H4 (cell line): Measurements from ENCODE around the gene TTC21A. TPM values are rescaled to one million over a fixed set of nuclear protein-coding genes. Genes with fewer than 3 reads are reported as not detected.

Experiments used
- DNase-seq: peaks from one replicate; pipeline ENCODE4 v3.0.0-alpha.2; 2015; ENCODE audit warnings: low spot score
- total RNA-seq: library from RNA; depleted of rRNA; stranded (reverse); fragments of >200 nt; shearing (Covaris generic); gene quantifications from 2 replicates; pipeline ENCODE4 v1.2.3, GENCODE V29; 2014

TTC21A gene
- total RNA-seq, 1 experiment from 2014 or later: 0.35 TPM

DNA sequence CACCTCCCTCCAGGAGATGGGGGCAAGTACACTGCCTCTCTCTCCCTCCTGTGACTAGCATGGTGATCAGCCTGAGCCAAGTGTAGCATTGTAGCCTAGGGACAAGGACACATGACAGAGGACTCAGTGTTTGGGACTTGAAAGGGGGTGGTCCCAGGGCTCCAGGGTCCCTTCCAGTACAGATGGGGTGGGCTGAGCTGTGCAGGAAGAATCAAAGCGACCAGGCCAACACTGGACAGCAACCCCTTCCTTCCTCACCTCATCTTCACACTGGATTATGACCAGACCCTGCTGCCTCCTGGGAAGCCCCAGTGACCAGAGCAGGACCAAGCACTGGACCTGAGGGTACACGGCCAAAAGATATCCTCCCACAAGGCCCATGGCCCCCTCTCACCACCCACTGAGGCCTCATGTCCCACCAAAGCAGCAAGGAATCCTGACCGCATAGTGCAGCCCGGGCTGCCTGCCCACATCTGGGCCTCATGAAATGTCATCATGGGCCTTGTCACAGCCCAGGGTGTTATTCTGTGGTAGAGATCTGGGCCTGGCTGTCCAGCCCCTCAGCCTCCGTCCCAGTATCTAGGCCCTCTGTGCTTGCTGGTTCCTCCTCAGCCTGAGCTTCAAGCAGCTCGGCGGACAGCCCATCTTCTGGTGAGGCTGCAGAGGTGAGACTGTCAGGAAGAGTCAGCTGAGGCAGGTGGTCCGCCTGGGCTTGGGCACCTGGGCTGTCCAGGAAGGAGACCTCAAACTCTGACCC, 9.6 kb upstream of the TTC21A start:
- no peak for DNase-seq

- DNase-seq: no peak
Measured at GRCh38 chr3:39098473-39099000, 8.9 kb upstream of the TTC21A start.

DNA sequence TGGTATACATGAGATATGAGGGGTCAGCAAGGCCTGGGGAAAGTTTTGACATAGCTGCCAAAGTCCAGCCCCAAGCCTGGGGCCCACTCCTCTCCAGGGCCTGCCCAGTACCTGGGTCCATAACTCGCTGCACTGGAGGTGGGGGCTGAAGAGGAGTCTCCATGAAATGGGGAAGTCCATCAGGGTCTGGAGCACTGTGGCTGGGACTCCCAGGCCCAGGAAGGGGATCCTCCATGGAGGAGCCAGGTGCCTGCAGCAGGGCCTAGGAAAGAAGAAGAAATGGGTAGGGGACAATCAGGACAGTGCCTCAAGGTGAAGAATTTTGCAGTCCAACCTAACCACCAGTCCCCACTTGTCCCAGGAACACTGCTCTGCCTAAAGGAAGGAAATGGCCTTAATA, 8.2 kb upstream of the TTC21A start:
- DNase-seq: no peak

GRCh38 chr3:39099738-39100499, 7.6 kb upstream of the TTC21A start:
- no peak for DNase-seq

DNA sequence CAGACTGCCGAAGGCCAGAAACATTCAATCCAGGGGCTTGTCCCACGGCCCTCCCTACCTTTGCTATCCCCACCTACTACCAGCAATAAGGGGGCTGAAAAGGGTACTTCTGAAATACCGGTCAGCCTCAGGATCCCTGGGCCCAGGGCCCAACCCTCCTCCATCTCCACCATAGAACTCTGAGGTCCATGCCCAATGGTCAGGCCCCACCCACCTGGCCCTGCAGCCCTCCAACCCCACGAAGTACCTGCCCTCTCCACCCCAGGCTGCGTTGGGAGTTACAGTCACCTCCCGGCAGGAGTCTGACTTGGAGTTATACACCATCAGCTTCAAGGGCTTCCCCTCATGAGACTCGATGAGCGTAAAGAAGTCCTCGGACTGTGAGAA, 7.0 kb upstream of the TTC21A start:
- no peak for DNase-seq

- peak; percentile 20 for DNase-seq
Measured at GRCh38 chr3:39101022-39101689, 6.3 kb upstream of the TTC21A start.

DNA sequence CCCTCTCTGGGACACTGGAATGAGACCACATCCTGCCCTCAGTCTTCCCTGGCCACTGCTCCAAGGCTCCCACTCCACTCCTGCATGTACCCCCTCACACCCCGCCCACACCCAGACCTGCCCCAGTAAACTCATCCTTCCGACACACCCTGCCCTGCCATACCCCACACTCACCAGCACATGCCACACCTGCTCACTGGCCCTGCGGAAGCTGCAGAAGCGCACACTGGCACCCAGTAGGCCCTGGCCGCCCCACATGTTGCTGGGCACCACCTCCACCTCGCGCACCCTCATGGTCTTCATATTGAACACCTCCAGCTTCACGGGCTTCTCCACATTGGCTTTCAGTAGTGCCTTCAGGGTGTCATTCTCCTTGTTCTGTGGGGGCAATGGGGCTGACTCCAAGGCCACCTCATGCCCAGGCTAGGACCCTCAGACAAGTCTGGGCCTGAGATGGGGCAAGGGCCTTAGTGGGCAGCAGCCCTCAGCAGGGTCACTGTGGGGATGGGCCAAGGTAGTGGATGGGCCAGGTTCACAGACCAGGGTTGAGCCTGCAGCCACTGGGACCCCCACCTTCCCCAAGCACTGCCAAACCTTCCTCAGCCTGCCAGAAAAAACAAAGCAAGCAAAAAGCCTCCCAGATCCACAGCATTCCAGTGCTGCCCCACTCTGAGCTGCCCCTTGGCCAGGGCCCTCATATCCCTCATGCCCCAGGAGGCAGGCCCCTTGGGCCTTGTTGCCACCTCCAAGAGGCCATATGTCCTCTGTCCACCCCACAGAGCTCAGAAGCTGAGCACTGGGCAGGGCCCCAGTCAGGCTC, 4.8 kb upstream of the TTC21A start:
- DNase-seq: no peak

GRCh38 chr3:39103324-39103693, 4.2 kb upstream of the TTC21A start:
- no peak for DNase-seq

DNA sequence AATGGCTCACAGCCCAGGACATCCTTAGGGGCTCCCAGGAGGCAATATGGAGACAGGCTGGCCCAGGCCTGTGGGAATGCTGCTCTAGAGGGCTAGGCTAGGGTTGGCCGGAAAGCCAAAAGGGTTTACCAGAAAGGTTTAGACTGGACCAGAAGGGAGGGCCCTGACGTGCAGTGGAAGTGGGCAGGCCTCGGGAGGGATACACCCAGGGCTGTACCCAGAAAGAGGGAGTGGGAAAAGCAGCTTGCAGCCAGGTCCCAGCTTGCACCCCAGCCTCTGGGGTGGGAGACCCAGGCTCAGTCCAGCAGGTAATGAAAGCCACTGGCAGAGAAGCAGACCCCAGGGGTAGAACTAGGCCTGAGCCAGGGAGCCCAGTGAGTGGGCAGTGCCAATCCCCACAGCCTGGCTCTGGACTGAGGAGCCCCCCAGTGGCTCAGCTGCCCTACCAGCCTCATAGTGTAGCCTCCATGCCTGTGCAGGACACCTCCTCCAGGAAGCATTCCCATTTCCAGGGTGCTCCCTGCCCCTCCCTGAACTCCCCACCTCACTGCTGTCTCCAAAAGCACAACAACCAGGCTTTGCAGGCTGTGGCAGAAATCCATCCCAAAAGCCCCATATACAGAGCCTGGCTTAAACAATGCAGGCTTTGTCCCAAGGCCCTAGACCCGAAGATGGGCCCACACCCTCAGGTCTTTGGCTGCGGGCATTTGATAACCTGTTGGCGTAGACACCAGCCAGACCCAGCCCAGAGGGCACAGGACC, 3.5 kb upstream of the TTC21A start:
- DNase-seq: no peak

GRCh38 chr3:39104961-39105686, 2.4 kb upstream of the TTC21A start:
- no peak for DNase-seq

GRCh38 chr3:39105687-39106063, 1.8 kb upstream of the TTC21A start:
- DNase-seq: no peak

- no peak for DNase-seq
Measured at GRCh38 chr3:39106281-39106811, 1.1 kb upstream of the TTC21A start.

DNA sequence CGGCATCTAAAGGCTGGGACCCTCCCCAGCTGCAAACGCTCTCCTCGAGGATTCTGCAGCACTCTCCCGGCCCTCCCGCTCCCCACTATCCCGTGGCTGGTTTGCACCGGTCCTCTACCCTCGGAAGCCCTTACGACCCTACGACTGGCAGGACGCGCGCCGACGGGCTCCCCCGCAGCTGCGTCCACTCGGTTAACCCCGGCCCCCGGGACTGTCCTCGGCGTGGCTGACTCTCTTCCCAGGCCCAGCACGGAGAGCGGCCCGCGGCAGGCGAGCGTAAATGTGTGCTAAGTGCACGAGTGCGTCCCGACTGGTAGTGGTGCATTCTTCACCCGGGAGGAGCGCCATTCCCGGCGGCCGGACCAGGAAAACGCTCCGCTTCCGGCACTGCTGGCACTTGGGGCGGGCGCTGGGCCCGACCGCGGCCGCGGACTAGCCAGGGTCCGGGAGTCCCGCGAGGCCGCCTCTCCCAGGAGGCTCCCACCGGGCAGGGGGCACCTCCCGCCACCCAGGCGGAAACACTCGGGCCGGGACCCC, 561 bp upstream of the TTC21A start:
- no peak for DNase-seq

DNA sequence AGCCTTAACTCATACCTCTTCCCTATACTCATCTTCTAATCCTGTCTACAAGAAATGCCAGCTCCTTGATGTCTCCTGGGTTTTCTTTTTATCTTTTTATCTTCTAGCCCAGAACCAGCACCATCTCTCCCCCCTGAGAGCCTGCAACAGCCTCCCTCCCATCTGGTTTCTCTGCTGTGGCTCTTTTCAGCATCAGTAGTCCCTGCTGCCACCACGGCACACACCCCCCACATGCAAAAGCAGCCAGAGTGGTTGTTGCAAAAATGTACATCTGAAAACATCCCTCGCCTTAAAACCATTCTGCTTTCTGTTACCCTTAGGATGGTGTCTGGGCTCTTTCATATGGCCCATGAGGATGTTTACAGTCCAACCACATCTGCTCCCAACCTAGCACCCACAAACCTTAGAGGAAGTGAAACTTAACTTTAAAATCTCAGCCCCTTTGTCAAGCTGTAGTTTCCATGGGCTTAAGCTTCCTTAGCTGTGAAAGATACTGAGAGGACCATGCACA, 775 bp downstream of the TTC21A start:
- no peak for DNase-seq

DNA sequence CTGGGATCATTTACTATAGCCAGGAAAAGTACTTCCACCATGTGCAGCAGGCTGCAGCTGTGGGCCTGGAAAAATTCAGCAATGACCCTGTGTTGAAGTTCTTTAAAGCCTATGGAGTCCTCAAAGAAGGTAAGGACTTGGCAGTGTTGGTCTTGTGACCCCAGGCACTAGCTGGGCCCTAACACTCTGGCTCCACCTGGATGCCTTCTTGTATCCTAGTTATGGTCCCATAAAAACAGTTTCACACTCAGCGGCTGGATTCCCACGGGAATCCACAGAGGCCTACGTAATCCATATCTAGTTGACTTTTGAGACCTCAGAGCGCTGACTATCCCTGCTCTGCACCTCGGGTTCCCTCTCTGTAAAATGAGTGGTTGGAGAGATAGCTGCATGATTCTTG, 1.6 kb downstream of the TTC21A start:
- no peak for DNase-seq

- no peak for DNase-seq
Measured at GRCh38 chr3:39110041-39110639, 2.7 kb downstream of the TTC21A start.

GRCh38 chr3:39112113-39112512, 4.6 kb downstream of the TTC21A start:
- no peak for DNase-seq

- no peak for DNase-seq
Measured at GRCh38 chr3:39112535-39112934, 5.1 kb downstream of the TTC21A start.

DNA sequence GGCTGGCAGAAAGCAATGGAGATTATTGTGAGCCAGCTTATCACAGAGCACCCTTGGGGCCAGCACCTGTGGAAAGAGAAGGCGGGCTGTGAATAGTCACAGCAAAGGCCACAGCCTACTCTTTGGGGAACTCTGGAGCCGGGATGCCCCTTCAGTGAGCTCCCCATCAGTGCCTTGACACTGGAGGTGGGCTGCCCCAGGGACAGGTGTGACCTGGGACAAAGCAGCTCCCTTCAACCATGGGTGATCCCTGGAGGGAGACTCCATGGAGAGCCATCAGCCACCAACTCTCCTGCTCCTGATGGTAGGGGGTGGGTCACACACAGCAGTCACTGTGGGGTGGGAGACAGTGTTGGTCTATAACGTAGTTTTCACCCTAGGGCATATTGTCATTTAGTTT, 5.8 kb downstream of the TTC21A start:
- no peak for DNase-seq
